Measurements from ENCODE around the gene SLC1A7.

DNA sequence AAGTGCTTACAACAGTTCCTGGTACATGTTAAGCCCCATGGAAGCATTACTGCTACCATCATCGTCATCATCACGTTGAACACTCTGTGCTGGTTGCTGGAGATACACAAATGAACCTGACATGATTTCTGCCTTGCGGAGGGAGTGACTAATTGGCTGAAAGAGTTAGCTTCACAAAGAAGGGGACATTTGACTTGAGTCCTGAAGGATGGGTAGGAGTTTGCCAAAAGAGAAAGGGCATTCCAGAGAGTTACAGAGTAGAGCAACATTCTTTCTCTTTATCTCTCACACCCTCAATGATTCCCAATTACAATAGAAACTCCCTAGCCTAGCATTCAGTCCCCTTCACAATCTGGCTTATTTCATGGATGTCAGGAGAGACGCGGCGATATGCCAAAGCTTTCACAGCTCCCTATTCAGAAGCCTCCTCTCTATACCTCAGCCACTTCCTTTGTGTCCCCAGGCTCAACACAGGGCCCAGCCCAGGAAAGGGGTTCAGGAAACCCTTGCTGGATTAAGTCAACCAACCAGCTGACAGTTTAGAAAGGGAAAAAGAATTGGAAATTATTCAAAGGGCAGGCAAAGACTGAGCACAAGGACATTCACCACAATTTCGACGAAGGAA lies 38.0 kb downstream of the SLC1A7 start:
- TF ChIP-seq POLR2A (IDR thresholded peaks at IDR 0.05; ENCODE audit: low read depth, low read length) (no peak), TAF1 (IDR thresholded peaks at IDR 0.05; ENCODE audit: borderline replicate concordance, low read depth, low read length) (no peak)
